Chondrocyte (in vitro differentiated cells): ENCODE measurements around the gene ATP8A1. TPM values are rescaled to one million over a fixed set of nuclear protein-coding genes. Genes with fewer than 3 reads are reported as not detected.

Experiments
- DNase-seq: peaks from one replicate; pipeline ENCODE4 v3.0.0; 2021; ENCODE audit warnings: mixed read lengths, low spot score
- H3K27ac Mint-ChIP-seq: one replicate; pipeline ENCODE4 v1.8.0; 2021; ENCODE audit warnings: mild to moderate bottlenecking, moderate library complexity, mixed read lengths; ENCODE audit not compliant: unreplicated experiment
- H3K27me3 Mint-ChIP-seq: 2 replicates; pipeline ENCODE4 v1.8.0; 2021; ENCODE audit warnings: low read depth, mixed read lengths
- H3K36me3 Mint-ChIP-seq: 2 replicates; pipeline ENCODE4 v1.8.0; 2021; ENCODE audit warnings: low read depth, mixed read lengths
- H3K4me1 Mint-ChIP-seq: 2 replicates; pipeline ENCODE4 v1.8.0; 2021; ENCODE audit warnings: low read depth, mild to moderate bottlenecking, mixed read lengths
- H3K4me3 Mint-ChIP-seq: one replicate; pipeline ENCODE4 v1.8.0; 2021; ENCODE audit warnings: mild to moderate bottlenecking, moderate library complexity, mixed read lengths; ENCODE audit not compliant: unreplicated experiment
- H3K9me3 Mint-ChIP-seq: 2 replicates; pipeline ENCODE4 v1.8.0; 2021; ENCODE audit warnings: low read depth, mixed read lengths
- total RNA-seq: library from RNA; stranded (reverse); gene quantifications from 3 replicates; pipeline ENCODE4 v1.2.1, GENCODE V29; 2021
- TF ChIP-seq, protein P1 (sequence below): fragments of 200-600 bp; sonication (generic); IDR thresholded peaks from 2 replicates; pipeline ENCODE4 v1.5.0; 2021; ENCODE audit warnings: antibody characterized with exemption, mild to moderate bottlenecking, moderate library complexity

The ATP8A1 gene
- total RNA-seq, 1 donor from 2014 or later = 0.25 TPM

- Mint-ChIP-seq H3K9me3 (no peaks in the 10 kb centered on the region), H3K4me3 (peak overlapping the region; percentile 73), H3K27me3 (peaks cover 58% of the 10 kb centered on the region), H3K36me3 (no peaks in the 10 kb centered on the region), H3K27ac (no peak overlapping the region), H3K4me1 (peaks cover 27% of the 10 kb centered on the region)
- TF ChIP-seq, protein P1, sequence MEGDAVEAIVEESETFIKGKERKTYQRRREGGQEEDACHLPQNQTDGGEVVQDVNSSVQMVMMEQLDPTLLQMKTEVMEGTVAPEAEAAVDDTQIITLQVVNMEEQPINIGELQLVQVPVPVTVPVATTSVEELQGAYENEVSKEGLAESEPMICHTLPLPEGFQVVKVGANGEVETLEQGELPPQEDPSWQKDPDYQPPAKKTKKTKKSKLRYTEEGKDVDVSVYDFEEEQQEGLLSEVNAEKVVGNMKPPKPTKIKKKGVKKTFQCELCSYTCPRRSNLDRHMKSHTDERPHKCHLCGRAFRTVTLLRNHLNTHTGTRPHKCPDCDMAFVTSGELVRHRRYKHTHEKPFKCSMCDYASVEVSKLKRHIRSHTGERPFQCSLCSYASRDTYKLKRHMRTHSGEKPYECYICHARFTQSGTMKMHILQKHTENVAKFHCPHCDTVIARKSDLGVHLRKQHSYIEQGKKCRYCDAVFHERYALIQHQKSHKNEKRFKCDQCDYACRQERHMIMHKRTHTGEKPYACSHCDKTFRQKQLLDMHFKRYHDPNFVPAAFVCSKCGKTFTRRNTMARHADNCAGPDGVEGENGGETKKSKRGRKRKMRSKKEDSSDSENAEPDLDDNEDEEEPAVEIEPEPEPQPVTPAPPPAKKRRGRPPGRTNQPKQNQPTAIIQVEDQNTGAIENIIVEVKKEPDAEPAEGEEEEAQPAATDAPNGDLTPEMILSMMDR = no peak
- DNase-seq = no peak
Measured at GRCh38 chr4:42396361-42396751, 260.5 kb downstream of the ATP8A1 start.

- no peak overlapping the region for H3K4me3 Mint-ChIP-seq
- H3K27me3 Mint-ChIP-seq = peaks cover 50% of the 10 kb centered on the region
- no peaks in the 10 kb centered on the region for H3K9me3 Mint-ChIP-seq
- H3K36me3 Mint-ChIP-seq = no peaks in the 10 kb centered on the region
- no peak for DNase-seq
- H3K4me1 Mint-ChIP-seq = peaks cover 32% of the 10 kb centered on the region
- TF ChIP-seq, protein P1 = no peak
- H3K27ac Mint-ChIP-seq = no peak overlapping the region
Measured at GRCh38 chr4:42395595-42395994, 261.3 kb downstream of the ATP8A1 start.

- Mint-ChIP-seq H3K9me3 (no peaks in the 10 kb centered on the region), H3K4me3 (no peak overlapping the region), H3K4me1 (peaks cover 21% of the 10 kb centered on the region), H3K36me3 (no peaks in the 10 kb centered on the region), H3K27me3 (peaks cover 24% of the 10 kb centered on the region), H3K27ac (no peak overlapping the region)
- DNase-seq = no peak
- TF ChIP-seq, protein P1 = no peak
Measured at GRCh38 chr4:42392436-42392835, 264.5 kb downstream of the ATP8A1 start.

GRCh38 chr4:42391981-42392380, 264.9 kb downstream of the ATP8A1 start:
- TF ChIP-seq, protein P1 = no peak
- H3K27ac Mint-ChIP-seq = no peak overlapping the region

DNA sequence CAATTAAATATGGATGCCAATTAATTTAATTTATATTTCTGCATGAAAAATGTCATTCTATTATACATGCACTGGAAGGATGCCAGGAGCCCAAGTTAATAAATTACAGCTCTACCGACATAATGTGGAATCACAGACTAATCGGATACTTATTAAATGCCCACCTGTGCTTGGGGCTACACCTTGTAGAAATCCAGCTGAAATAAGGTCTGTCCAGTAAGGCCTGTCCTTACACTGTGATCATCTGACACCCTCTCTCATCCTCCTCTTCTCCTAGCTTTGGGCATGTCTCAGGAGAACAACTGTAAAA, 265.6 kb downstream of the ATP8A1 start:
- Mint-ChIP-seq H3K27ac (no peak overlapping the region), H3K9me3 (no peaks in the 10 kb centered on the region), H3K27me3 (peaks cover 13% of the 10 kb centered on the region), H3K4me1 (peaks cover 10% of the 10 kb centered on the region), H3K4me3 (no peak overlapping the region), H3K36me3 (no peaks in the 10 kb centered on the region)
- no peak for DNase-seq
- TF ChIP-seq, protein P1 = no peak

More at GRCh38 chr4:42391981-42392380, 264.9 kb downstream of the ATP8A1 start:
- H3K36me3 Mint-ChIP-seq = no peaks in the 10 kb centered on the region
- H3K9me3 Mint-ChIP-seq = no peaks in the 10 kb centered on the region
- no peak overlapping the region for H3K4me3 Mint-ChIP-seq
- H3K4me1 Mint-ChIP-seq = peaks cover 16% of the 10 kb centered on the region
- H3K27me3 Mint-ChIP-seq = peaks cover 19% of the 10 kb centered on the region
- no peak for DNase-seq
